ENCODE results near the gene GSX1.
"Not testable (repeated sequence)": the region's sequence is repeated elsewhere in the genome, so short reads cannot be mapped to it uniquely, and the experiment has no call there.

GSX1 gene

GRCh38 chr13:27792393-27793218, at the start of gene GSX1:
GSX1 (plus strand) TSS chr13:27792483; CDS start chr13:27792691, 208 bp downstream.
- DNase-seq = no peak

GRCh38 chr13:27744801-27745200, 47.5 kb upstream of the GSX1 start:
- DNase-seq = no peak

- no peak for DNase-seq
Measured at GRCh38 chr13:27745301-27745700, 47.0 kb upstream of the GSX1 start.

GRCh38 chr13:27748143-27748542, 44.1 kb upstream of the GSX1 start:
- not testable (repeated sequence) for DNase-seq

GRCh38 chr13:27751953-27752532, 40.2 kb upstream of the GSX1 start:
- no peak for DNase-seq

- no peak for DNase-seq
Measured at GRCh38 chr13:27765650-27766049, 26.6 kb upstream of the GSX1 start.

GRCh38 chr13:27770809-27771208, 21.5 kb upstream of the GSX1 start:
- DNase-seq = peak; percentile 35

GRCh38 chr13:27772651-27773425, 19.4 kb upstream of the GSX1 start:
- DNase-seq = no peak

- no peak for DNase-seq
Measured at GRCh38 chr13:27774169-27774568, 18.1 kb upstream of the GSX1 start.

- DNase-seq = no peak
Measured at GRCh38 chr13:27774651-27775050, 17.6 kb upstream of the GSX1 start.

GRCh38 chr13:27775943-27776342, 16.3 kb upstream of the GSX1 start:
- no peak for DNase-seq

- no peak for DNase-seq
Measured at GRCh38 chr13:27782151-27782550, 10.1 kb upstream of the GSX1 start.

GRCh38 chr13:27783111-27783510, 9.2 kb upstream of the GSX1 start:
- no peak for DNase-seq

- no peak for DNase-seq
Measured at GRCh38 chr13:27788271-27788670, 4.0 kb upstream of the GSX1 start.

GRCh38 chr13:27789153-27789494, 3.2 kb upstream of the GSX1 start:
- DNase-seq = no peak

GRCh38 chr13:27789495-27790303, 2.6 kb upstream of the GSX1 start:
- DNase-seq = no peak

- DNase-seq = no peak
Measured at GRCh38 chr13:27790523-27790922, 1.8 kb upstream of the GSX1 start.

GRCh38 chr13:27791146-27791900, 960 bp upstream of the GSX1 start:
- DNase-seq = no peak

GRCh38 chr13:27791901-27792392, 336 bp upstream of the GSX1 start:
- DNase-seq = no peak

GRCh38 chr13:27793507-27794367, 1.5 kb downstream of the GSX1 start:
- DNase-seq = no peak

- no peak for DNase-seq
Measured at GRCh38 chr13:27794368-27794691, 2.0 kb downstream of the GSX1 start.
